HEK293 (cell line): ENCODE results near the gene SLC6A1.

Source experiments
- CTCF ChIA-PET: fragments of 350-600 bp; formaldehyde crosslinking; extraction: SDS; loops from one replicate; lab custom pipeline; 2021; ENCODE audit warnings: antibody characterized with exemption; lab: Yijun Ruan, JAX
- POLR2A ChIA-PET: fragments of 300-600 bp; formaldehyde crosslinking; extraction: SDS; loops from one replicate; lab custom pipeline; 2020; ENCODE audit warnings: antibody characterized with exemption, inconsistent platforms; lab: Yijun Ruan, JAX
- H3K27ac ChIP-seq: fragments of 200-500 bp; sonication (Bioruptor generic); 2 replicates; pipeline ENCODE4 v1.5.1; 2014; ENCODE audit warnings: low read depth, low read length, control low read depth, inconsistent platforms; ENCODE audit errors: extremely low read depth
- H3K36me3 ChIP-seq, 2 experiments: fragments of 200-500 bp in 1 of 2; sonication (Bioruptor generic) in 1 of 2; 1 replicate in 1 of 2; 2 replicates in 1 of 2; pipeline ENCODE4 v1.5.1; 2014 to 2017; ENCODE audit warnings: inconsistent platforms in 2 of 2, low read length in 2 of 2; ENCODE audit not compliant: control insufficient read depth in 2 of 2, insufficient read depth in 1 of 2
- H3K4me1 ChIP-seq: fragments of 200-500 bp; sonication (Bioruptor generic); 2 replicates; pipeline ENCODE4 v1.5.1; 2014; ENCODE audit warnings: mild to moderate bottlenecking, low read length, inconsistent platforms; ENCODE audit not compliant: control insufficient read depth, insufficient read depth
- H3K4me3 ChIP-seq: 2 replicates; pipeline ENCODE4 v1.5.1; 2011; ENCODE audit warnings: low read depth, mild to moderate bottlenecking, control low read depth, low read length, moderate library complexity
- H3K9me3 ChIP-seq: fragments of 200-500 bp; sonication (Bioruptor generic); 2 replicates; pipeline ENCODE4 v1.5.1; 2014; ENCODE audit warnings: low read depth, low read length, inconsistent platforms; ENCODE audit not compliant: control insufficient read depth, insufficient read depth
- HIC1 ChIP-seq: fragments of 450-650 bp; formaldehyde crosslinking; IDR thresholded peaks from 2 replicates; pipeline ENCODE4 v1.5.1; 2016; ENCODE audit warnings: missing biosample characterization, missing genetic modification characterization
- HOXC10 ChIP-seq: sonication (generic); formaldehyde crosslinking; IDR thresholded peaks from 2 replicates; pipeline ENCODE4 v1.8.1; 2023; ENCODE audit warnings: mild to moderate bottlenecking, missing genetic modification reagents
- INSM2 ChIP-seq: fragments of 450-650 bp; formaldehyde crosslinking; IDR thresholded peaks from 2 replicates; pipeline ENCODE4 v1.5.1; 2016; ENCODE audit warnings: missing biosample characterization, missing genetic modification characterization
- MYNN ChIP-seq: fragments of 450-650 bp; formaldehyde crosslinking; IDR thresholded peaks from 2 replicates; pipeline ENCODE4 v1.5.1; 2016; ENCODE audit warnings: missing biosample characterization, missing genetic modification characterization, borderline replicate concordance
- PRDM10 ChIP-seq: fragments of 450-650 bp; formaldehyde crosslinking; IDR thresholded peaks from 2 replicates; pipeline ENCODE4 v1.5.1; 2016; ENCODE audit warnings: missing biosample characterization, missing genetic modification characterization
- ZBTB44 ChIP-seq: fragments of 450-650 bp; IDR thresholded peaks from 2 replicates; pipeline ENCODE4 v1.5.1; 2018; ENCODE audit warnings: missing biosample characterization, mild to moderate bottlenecking, missing genetic modification characterization
- ZBTB48 ChIP-seq: fragments of 450-650 bp; formaldehyde crosslinking; IDR thresholded peaks from 2 replicates; pipeline ENCODE4 v1.5.1; 2016; ENCODE audit warnings: missing biosample characterization, missing genetic modification characterization
- ZFHX2 ChIP-seq: fragments of 450-650 bp; formaldehyde crosslinking; conservative IDR thresholded peaks from 2 replicates; pipeline ENCODE4 v1.5.1; 2016; ENCODE audit warnings: missing biosample characterization, missing genetic modification characterization
- ZFP3 ChIP-seq: fragments of 450-650 bp; formaldehyde crosslinking; IDR thresholded peaks from 2 replicates; pipeline ENCODE4 v1.5.1; 2016; ENCODE audit warnings: low read depth, missing biosample characterization, missing genetic modification characterization
- ZNF354C ChIP-seq: fragments of 450-650 bp; formaldehyde crosslinking; IDR thresholded peaks from 2 replicates; pipeline ENCODE4 v1.5.1; 2016; ENCODE audit warnings: missing biosample characterization, missing genetic modification characterization, low read depth, borderline replicate concordance
- ZNF426 ChIP-seq: fragments of 450-650 bp; formaldehyde crosslinking; IDR thresholded peaks from 2 replicates; pipeline ENCODE4 v1.5.1; 2017; ENCODE audit warnings: missing biosample characterization, missing genetic modification characterization, mild to moderate bottlenecking, inconsistent platforms, moderate library complexity
- ZNF488 ChIP-seq: fragments of 450-650 bp; formaldehyde crosslinking; IDR thresholded peaks from 2 replicates; pipeline ENCODE4 v1.5.1; 2016; ENCODE audit warnings: missing biosample characterization, missing genetic modification characterization
- ZNF658 ChIP-seq: fragments of 450-650 bp; formaldehyde crosslinking; IDR thresholded peaks from 2 replicates; pipeline ENCODE4; 2016; ENCODE audit warnings: missing biosample characterization, missing genetic modification characterization
- ZNF747 ChIP-seq: fragments of 450-650 bp; formaldehyde crosslinking; IDR thresholded peaks from 2 replicates; pipeline ENCODE4 v1.5.1; 2016; ENCODE audit warnings: missing biosample characterization, missing genetic modification characterization
- ZNF768 ChIP-seq: fragments of 450-650 bp; formaldehyde crosslinking; IDR thresholded peaks from 2 replicates; pipeline ENCODE4 v1.5.1; 2018; ENCODE audit warnings: missing biosample characterization, mild to moderate bottlenecking, missing genetic modification characterization
- ZSCAN30 ChIP-seq: fragments of 450-650 bp; IDR thresholded peaks from 2 replicates; pipeline ENCODE4 v1.5.1; 2018; ENCODE audit warnings: missing biosample characterization, mild to moderate bottlenecking, missing genetic modification characterization, moderate library complexity

The SLC6A1 gene

GRCh38 chr3:11050666-11051323 is 58.2 kb downstream of the SLC6A1 start:
- no peak for TF ChIP-seq HOXC10 (CRISPR knock-in tag)
- no peak for TF ChIP-seq ZNF488
- no peak for TF ChIP-seq ZBTB44 (tag by site-specific recombination)
- TF ChIP-seq ZNF354C (tag by site-specific recombination): no peak
- POLR2A ChIA-PET: interaction anchor here (0.5 kb wide), 1 partner anchor 1798 kb away, joined by 4 read pairs; no protein-coding TSS in a partner anchor
- CTCF ChIA-PET: interaction anchor here (0.6 to 2.3 kb wide), 5 partner anchors 9 to 643 kb away, joined by 3 to 14 read pairs (median 3); no protein-coding TSS in a partner anchor
- H3K36me3 ChIP-seq: no peaks in the 10 kb centered on the region
- H3K27ac ChIP-seq: no peak overlapping the region
- H3K9me3 ChIP-seq: no peaks in the 10 kb centered on the region
- no peaks in the 10 kb centered on the region for H3K4me1 ChIP-seq
- no peak overlapping the region for H3K4me3 ChIP-seq

- Histone ChIP-seq H3K9me3 (no peaks in the 10 kb centered on the region), H3K4me1 (no peaks in the 10 kb centered on the region), H3K36me3 (no peaks in the 10 kb centered on the region), H3K27ac (no peak overlapping the region), H3K4me3 (no peak overlapping the region)
- TF ChIP-seq ZNF426 (tag by site-specific recombination): no peak
- TF ChIP-seq INSM2: no peak
- no peak for TF ChIP-seq ZBTB48 (tag by site-specific recombination)
- TF ChIP-seq ZFHX2: no peak
- no peak for TF ChIP-seq ZFP3
- TF ChIP-seq ZNF658 (tag by site-specific recombination): no peak
- no peak for TF ChIP-seq ZNF768 (tag by site-specific recombination)
- no peak for TF ChIP-seq PRDM10 (tag by site-specific recombination)
- no peak for TF ChIP-seq MYNN (tag by site-specific recombination)
- TF ChIP-seq ZNF747 (tag by site-specific recombination): no peak
- TF ChIP-seq ZSCAN30 (tag by site-specific recombination): no peak
- no peak for TF ChIP-seq HIC1
- POLR2A ChIA-PET: no interaction called here
- CTCF ChIA-PET: interaction anchor here (0.5 to 1.1 kb wide), 2 partner anchors 24 to 275 kb away, joined by 3 to 5 read pairs; no protein-coding TSS in a partner anchor
Measured at GRCh38 chr3:11053926-11054503, 61.5 kb downstream of the SLC6A1 start.
